Measurements from ENCODE around the gene KCNT2. TPM values are rescaled to one million over a fixed set of nuclear protein-coding genes. Genes with fewer than 3 reads are reported as not detected.

The KCNT2 gene
- total and polyA plus RNA-seq, 2 of the 8 experiments (the other 6 are each of a cell fraction or from before 2014, with no cell fraction given), result 2.3 to 10.2 TPM

GRCh38 chr1:196481616-196482015 lies 126.6 kb downstream of the KCNT2 start (continued):
- TF ChIP-seq CHD7 (IDR thresholded peaks at IDR 0.05; ENCODE audit: insufficient replicate concordance, low read length), result no peak

Measured in H1 (cell line).